ENCODE measurements around the gene EFHD1. TPM values are rescaled to one million over a fixed set of nuclear protein-coding genes. Genes with fewer than 3 reads are reported as not detected.

The EFHD1 gene
- total RNA-seq, 4 donors from 2014 or later: 13.3 to 23.7 (median 15.3) TPM

DNA sequence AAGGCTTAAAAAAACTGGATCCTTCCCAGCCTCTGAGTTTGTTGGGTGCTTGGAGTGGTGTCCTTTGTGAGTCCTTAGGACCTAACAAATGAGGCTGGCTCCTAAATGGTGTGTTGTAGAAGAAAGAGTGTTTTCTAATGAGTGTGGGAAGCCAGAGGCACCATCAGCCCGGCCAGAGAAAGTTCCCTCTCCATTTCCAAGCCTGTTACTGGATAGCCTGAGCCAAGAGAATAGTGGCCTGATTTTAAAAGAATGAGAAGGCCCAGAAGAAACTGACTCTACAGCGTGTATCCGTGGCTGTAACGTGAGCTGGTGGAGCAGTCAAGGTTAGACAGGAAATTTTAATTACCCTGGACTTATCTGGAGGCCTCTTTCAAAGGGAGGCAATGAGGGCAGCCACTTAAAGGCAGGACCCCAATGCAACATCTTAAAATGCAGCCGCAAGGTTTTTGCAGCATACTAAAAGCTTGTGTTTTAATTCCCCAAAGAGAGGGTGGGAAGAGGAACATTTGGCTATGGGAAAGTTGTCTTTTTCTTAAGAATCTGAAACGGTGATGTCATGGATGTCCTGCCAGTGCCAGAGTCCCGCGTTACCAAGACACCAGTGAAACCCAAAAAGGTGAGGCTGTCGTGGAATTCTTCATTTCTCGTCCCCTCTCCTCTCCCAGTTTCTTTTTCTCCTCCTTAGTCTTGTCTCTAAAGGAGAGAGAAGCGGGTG, 4.6 kb downstream of the EFHD1 start:
- Histone ChIP-seq H3K27ac (replicated peaks in 1 of 4) (peak overlapping the region in 3 of 4 donors; percentile 10 to 32 (median 28)), H3K27me3 (peaks cover 9 to 33% (median 15%) of the 10 kb centered on the region in 4 donors), H3K9me3 (no peaks in the 10 kb centered on the region), H3K36me3 (no peaks in the 10 kb centered on the region), H3K4me1 (peaks cover 6 to 21% (median 19%) of the 10 kb centered on the region in 4 donors), H3K4me3 (no peak overlapping the region)
- TF ChIP-seq, protein P1, sequence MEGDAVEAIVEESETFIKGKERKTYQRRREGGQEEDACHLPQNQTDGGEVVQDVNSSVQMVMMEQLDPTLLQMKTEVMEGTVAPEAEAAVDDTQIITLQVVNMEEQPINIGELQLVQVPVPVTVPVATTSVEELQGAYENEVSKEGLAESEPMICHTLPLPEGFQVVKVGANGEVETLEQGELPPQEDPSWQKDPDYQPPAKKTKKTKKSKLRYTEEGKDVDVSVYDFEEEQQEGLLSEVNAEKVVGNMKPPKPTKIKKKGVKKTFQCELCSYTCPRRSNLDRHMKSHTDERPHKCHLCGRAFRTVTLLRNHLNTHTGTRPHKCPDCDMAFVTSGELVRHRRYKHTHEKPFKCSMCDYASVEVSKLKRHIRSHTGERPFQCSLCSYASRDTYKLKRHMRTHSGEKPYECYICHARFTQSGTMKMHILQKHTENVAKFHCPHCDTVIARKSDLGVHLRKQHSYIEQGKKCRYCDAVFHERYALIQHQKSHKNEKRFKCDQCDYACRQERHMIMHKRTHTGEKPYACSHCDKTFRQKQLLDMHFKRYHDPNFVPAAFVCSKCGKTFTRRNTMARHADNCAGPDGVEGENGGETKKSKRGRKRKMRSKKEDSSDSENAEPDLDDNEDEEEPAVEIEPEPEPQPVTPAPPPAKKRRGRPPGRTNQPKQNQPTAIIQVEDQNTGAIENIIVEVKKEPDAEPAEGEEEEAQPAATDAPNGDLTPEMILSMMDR (IDR thresholded peaks at IDR 0.05): no peak
- TF ChIP-seq EP300 (IDR thresholded peaks at IDR 0.05) (no peak), POLR2AphosphoS5 (IDR thresholded peaks at IDR 0.05) (no peak), POLR2A (IDR thresholded peaks at IDR 0.05; ENCODE audit: low read depth) (no peak)
- DNase-seq (ENCODE audit: extremely low spot score): no peak
- WGBS: 70% methylated on average over 11 of the region's 11 CpGs
- intact Hi-C loops (cut with DNase I): no loop called here

GRCh38 chr2:232641153-232641848, 7.9 kb downstream of the EFHD1 start:
- Histone ChIP-seq H3K4me1 (no peaks in the 10 kb centered on the region), H3K4me3 (no peak overlapping the region), H3K9me3 (no peaks in the 10 kb centered on the region), H3K36me3 (no peaks in the 10 kb centered on the region), H3K27ac (replicated peaks in 1 of 4) (no peak overlapping the region), H3K27me3 (peaks cover 0 to 1% (median 0%) of the 10 kb centered on the region in 4 donors)
- TF ChIP-seq POLR2AphosphoS5 (IDR thresholded peaks at IDR 0.05): no peak
- TF ChIP-seq, protein P1 (IDR thresholded peaks at IDR 0.05): no peak
- no peak for TF ChIP-seq POLR2A (IDR thresholded peaks at IDR 0.05; ENCODE audit: low read depth)
- TF ChIP-seq EP300 (IDR thresholded peaks at IDR 0.05): no peak
- intact Hi-C loops (cut with DNase I): no loop called here
- no peak for DNase-seq (ENCODE audit: extremely low spot score)
- 94% methylated on average over 11 of the region's 11 CpGs for WGBS

GRCh38 chr2:232643147-232643425, 9.7 kb downstream of the EFHD1 start:
- no peak overlapping the region for H3K27ac ChIP-seq (replicated peaks in 1 of 4)
- 52% methylated on average over 3 of the region's 3 CpGs for WGBS
- no peak overlapping the region for H3K4me3 ChIP-seq
- DNase-seq (ENCODE audit: extremely low spot score): no peak
- H3K36me3 ChIP-seq: no peaks in the 10 kb centered on the region
- intact Hi-C loops (cut with DNase I): no loop called here
- no peaks in the 10 kb centered on the region for H3K9me3 ChIP-seq
- peaks cover 0 to 3% (median 0%) of the 10 kb centered on the region in 4 donors for H3K4me1 ChIP-seq
- H3K27me3 ChIP-seq: no peaks in the 10 kb centered on the region
- TF ChIP-seq POLR2AphosphoS5 (IDR thresholded peaks at IDR 0.05): no peak

DNA sequence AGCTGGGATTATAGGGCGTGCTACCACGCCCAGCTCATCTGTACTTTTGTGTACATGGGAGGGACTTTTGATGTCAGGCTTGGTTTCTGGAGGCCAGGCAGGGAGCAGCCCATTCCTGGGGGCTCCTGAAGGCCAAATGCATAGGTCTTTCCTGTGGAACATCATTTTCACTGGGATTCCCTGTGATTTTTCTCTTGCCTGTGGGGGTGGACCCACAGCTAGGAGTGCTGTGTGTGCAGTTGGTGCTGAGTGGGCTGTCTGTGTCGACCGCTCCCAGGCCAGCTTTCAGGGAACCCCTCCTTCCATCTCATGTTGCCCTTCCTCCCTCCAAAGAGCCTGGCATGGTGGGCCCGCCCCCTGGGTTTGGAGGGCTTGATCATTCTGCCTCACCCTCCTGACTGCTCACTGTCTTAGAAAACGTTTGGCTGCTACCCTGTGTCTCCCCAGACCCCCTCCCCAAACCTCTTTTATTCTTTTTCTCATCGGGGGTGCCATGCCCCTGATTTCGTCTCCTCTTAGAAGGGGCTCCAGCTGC, 10.5 kb downstream of the EFHD1 start:
- H3K4me3 ChIP-seq: no peak overlapping the region
- intact Hi-C loops (cut with DNase I): no loop called here
- no peaks in the 10 kb centered on the region for H3K9me3 ChIP-seq
- H3K4me1 ChIP-seq: peaks cover 0 to 3% (median 0%) of the 10 kb centered on the region in 4 donors
- no peaks in the 10 kb centered on the region for H3K36me3 ChIP-seq
- no peak overlapping the region for H3K27ac ChIP-seq (replicated peaks in 1 of 4)
- WGBS: 74% methylated on average over 8 of the region's 8 CpGs
- no peak for DNase-seq (ENCODE audit: extremely low spot score)
- no peaks in the 10 kb centered on the region for H3K27me3 ChIP-seq
- TF ChIP-seq EP300 (IDR thresholded peaks at IDR 0.05) (no peak), POLR2A (IDR thresholded peaks at IDR 0.05; ENCODE audit: low read depth) (no peak), POLR2AphosphoS5 (IDR thresholded peaks at IDR 0.05) (no peak)
- TF ChIP-seq, protein P1 (IDR thresholded peaks at IDR 0.05): no peak

- TF ChIP-seq POLR2AphosphoS5 (IDR thresholded peaks at IDR 0.05) (no peak), POLR2A (IDR thresholded peaks at IDR 0.05; ENCODE audit: low read depth) (no peak), EP300 (IDR thresholded peaks at IDR 0.05) (no peak)
- TF ChIP-seq, protein P1 (IDR thresholded peaks at IDR 0.05): no peak
- H3K4me1 ChIP-seq: peaks cover 0 to 3% (median 0%) of the 10 kb centered on the region in 4 donors
- H3K36me3 ChIP-seq: no peaks in the 10 kb centered on the region
- no peak overlapping the region for H3K4me3 ChIP-seq
- intact Hi-C loops (cut with DNase I): no loop called here
- 93% methylated on average over 3 of the region's 6 CpGs for WGBS
- no peaks in the 10 kb centered on the region for H3K9me3 ChIP-seq
- no peaks in the 10 kb centered on the region for H3K27me3 ChIP-seq
- H3K27ac ChIP-seq (replicated peaks in 1 of 4): no peak overlapping the region
- DNase-seq (ENCODE audit: extremely low spot score): no peak
Measured at GRCh38 chr2:232645061-232645460, 11.7 kb downstream of the EFHD1 start.

Measured in esophagus muscularis mucosa (tissue), 4 donors.